DND-41 (cell line): ENCODE data around the gene PLXNC1.

ENCODE experiments used
- ATAC-seq: fragments of 200-7000 bp; cut with Tn5 transposase; 3 replicates; pipeline ENCODE4 v1.9.1; 2021; ENCODE audit warnings: low read depth; ENCODE audit not compliant: insufficient read depth
- DNase-seq: peaks from one replicate; pipeline ENCODE4 v3.0.0-alpha.2; 2020
- H2AFZ ChIP-seq: 2 replicates; pipeline ENCODE4 v1.6.0; 2012; ENCODE audit warnings: low read depth, low read length
- H3K27ac ChIP-seq: 2 replicates; pipeline ENCODE4 v1.5.1; 2012; ENCODE audit warnings: low read length, inconsistent platforms
- H3K27me3 ChIP-seq: fragments of 200-600 bp; sonication (generic); 2 replicates; pipeline ENCODE4 v1.6.0; 2012; ENCODE audit warnings: low read length, mild to moderate bottlenecking, inconsistent platforms; ENCODE audit not compliant: insufficient read depth, poor library complexity
- H3K36me3 ChIP-seq: 2 replicates; pipeline ENCODE4 v1.5.1; 2012; ENCODE audit warnings: low read length, inconsistent platforms; ENCODE audit not compliant: insufficient read depth
- H3K4me1 ChIP-seq: 2 replicates; pipeline ENCODE4 v1.5.1; 2012; ENCODE audit warnings: mild to moderate bottlenecking, low read length; ENCODE audit not compliant: insufficient read depth
- H3K4me2 ChIP-seq: 2 replicates; pipeline ENCODE4 v1.6.0; 2012; ENCODE audit warnings: mild to moderate bottlenecking, moderate library complexity, low read length, inconsistent platforms; ENCODE audit not compliant: insufficient read depth
- H3K4me3 ChIP-seq, 2 experiments: fragments of 200-600 bp in 1 of 2; shearing (Covaris generic) in 1 of 2; 2 replicates each; pipeline ENCODE4 v1.5.1; 2012 to 2016; ENCODE audit warnings: inconsistent platforms in 2 of 2, low read length in 2 of 2, mild to moderate bottlenecking in 2 of 2, low read depth in 1 of 2, moderate library complexity in 1 of 2
- H3K79me2 ChIP-seq: 2 replicates; pipeline ENCODE4 v1.6.0; 2012; ENCODE audit warnings: low read length, inconsistent platforms; ENCODE audit not compliant: insufficient read depth
- H3K9ac ChIP-seq: 2 replicates; pipeline ENCODE4 v1.6.0; 2012; ENCODE audit warnings: low read depth, mild to moderate bottlenecking, inconsistent platforms, low read length, moderate library complexity
- H3K9me3 ChIP-seq: 2 replicates; pipeline ENCODE4 v1.5.1; 2012; ENCODE audit warnings: low read length, moderate library complexity, mild to moderate bottlenecking, inconsistent platforms; ENCODE audit not compliant: insufficient read depth, severe bottlenecking
- H4K20me1 ChIP-seq: 2 replicates; pipeline ENCODE4 v1.6.0; 2012; ENCODE audit warnings: low read length; ENCODE audit not compliant: insufficient read depth
- EZH2 ChIP-seq: IDR thresholded peaks from 3 replicates; pipeline ENCODE4 v1.6.1; 2012; ENCODE audit warnings: borderline replicate concordance, low read depth, mild to moderate bottlenecking, moderate library complexity, low read length, inconsistent platforms; ENCODE audit not compliant: severe bottlenecking
- TF ChIP-seq, protein P1 (sequence below): IDR thresholded peaks from 2 replicates; pipeline ENCODE4 v1.5.1; 2012; ENCODE audit warnings: borderline replicate concordance, low read length, moderate library complexity, mild to moderate bottlenecking; ENCODE audit not compliant: poor library complexity, severe bottlenecking; ENCODE audit errors: extremely low read depth

The PLXNC1 gene

DNA sequence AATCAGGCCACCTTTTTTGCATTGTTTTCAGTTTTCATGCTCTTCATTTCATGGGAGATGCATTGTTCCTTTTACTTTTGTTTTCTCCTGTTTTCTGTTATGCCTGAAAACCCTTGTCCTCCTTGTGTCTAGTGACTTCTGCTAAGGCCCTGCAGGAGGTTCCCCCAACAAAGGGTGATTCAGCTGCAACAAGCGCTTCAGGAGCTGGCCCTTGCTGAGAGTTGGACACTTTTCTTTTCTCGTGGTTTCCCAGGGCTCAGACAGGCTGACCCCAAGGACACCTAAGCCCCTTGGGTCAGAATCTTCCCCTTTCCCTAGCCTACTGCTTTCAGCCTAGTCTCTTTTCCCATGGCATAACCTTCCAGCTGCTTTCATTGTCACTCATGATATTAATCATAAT lies 98.9 kb downstream of the PLXNC1 start:
- no peak for DNase-seq
- ATAC-seq = no peak

GRCh38 chr12:94248582-94248981 lies 100.2 kb downstream of the PLXNC1 start:
- H3K4me2 ChIP-seq = no peak overlapping the region
- H3K4me1 ChIP-seq = peaks cover 10% of the 10 kb centered on the region
- no peaks in the 10 kb centered on the region for H3K36me3 ChIP-seq
- H3K9ac ChIP-seq = no peak overlapping the region
- H3K79me2 ChIP-seq = no peaks in the 10 kb centered on the region
- no peaks in the 10 kb centered on the region for H4K20me1 ChIP-seq
- H2AFZ ChIP-seq = no peak overlapping the region
- ATAC-seq = no peak
- TF ChIP-seq EZH2 = no peak
- TF ChIP-seq, protein P1, sequence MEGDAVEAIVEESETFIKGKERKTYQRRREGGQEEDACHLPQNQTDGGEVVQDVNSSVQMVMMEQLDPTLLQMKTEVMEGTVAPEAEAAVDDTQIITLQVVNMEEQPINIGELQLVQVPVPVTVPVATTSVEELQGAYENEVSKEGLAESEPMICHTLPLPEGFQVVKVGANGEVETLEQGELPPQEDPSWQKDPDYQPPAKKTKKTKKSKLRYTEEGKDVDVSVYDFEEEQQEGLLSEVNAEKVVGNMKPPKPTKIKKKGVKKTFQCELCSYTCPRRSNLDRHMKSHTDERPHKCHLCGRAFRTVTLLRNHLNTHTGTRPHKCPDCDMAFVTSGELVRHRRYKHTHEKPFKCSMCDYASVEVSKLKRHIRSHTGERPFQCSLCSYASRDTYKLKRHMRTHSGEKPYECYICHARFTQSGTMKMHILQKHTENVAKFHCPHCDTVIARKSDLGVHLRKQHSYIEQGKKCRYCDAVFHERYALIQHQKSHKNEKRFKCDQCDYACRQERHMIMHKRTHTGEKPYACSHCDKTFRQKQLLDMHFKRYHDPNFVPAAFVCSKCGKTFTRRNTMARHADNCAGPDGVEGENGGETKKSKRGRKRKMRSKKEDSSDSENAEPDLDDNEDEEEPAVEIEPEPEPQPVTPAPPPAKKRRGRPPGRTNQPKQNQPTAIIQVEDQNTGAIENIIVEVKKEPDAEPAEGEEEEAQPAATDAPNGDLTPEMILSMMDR = no peak
- no peak overlapping the region for H3K27ac ChIP-seq
- DNase-seq = no peak
- H3K4me3 ChIP-seq = no peak overlapping the region
- H3K27me3 ChIP-seq = no peaks in the 10 kb centered on the region
- no peaks in the 10 kb centered on the region for H3K9me3 ChIP-seq

More for the DNA sequence above, 98.9 kb downstream of the PLXNC1 start:
- Histone ChIP-seq H4K20me1 (no peaks in the 10 kb centered on the region), H3K9me3 (no peaks in the 10 kb centered on the region), H3K36me3 (no peaks in the 10 kb centered on the region), H3K4me2 (no peak overlapping the region), H3K4me1 (peaks cover 10% of the 10 kb centered on the region), H3K27me3 (no peaks in the 10 kb centered on the region), H2AFZ (no peak overlapping the region), H3K4me3 (no peak overlapping the region), H3K79me2 (no peaks in the 10 kb centered on the region), H3K27ac (no peak overlapping the region), H3K9ac (no peak overlapping the region)
- TF ChIP-seq, protein P1 = no peak
- no peak for TF ChIP-seq EZH2

DNA sequence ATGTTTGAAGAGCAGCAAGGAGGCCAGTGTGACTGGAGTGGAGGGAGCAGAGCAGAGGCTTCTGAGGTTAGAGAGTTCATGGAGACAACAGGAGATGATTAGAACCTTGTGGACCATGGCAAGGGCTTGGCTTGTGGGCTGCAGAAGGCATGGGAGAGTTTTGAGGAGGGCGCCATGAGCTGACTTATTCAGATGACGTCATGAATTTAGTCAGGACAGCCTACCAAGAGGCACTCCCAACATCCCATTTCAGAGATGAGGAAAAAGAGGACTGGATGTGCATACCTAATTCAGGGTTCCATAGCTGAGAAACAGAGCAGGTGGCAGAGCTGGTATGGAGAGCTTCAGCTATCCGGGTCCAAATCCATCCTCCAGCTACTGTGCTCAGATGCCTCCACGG lies 101.8 kb downstream of the PLXNC1 start:
- H3K4me1 ChIP-seq = peaks cover 1% of the 10 kb centered on the region
- H3K9ac ChIP-seq = no peak overlapping the region
- TF ChIP-seq, protein P1 = no peak
- no peaks in the 10 kb centered on the region for H3K36me3 ChIP-seq
- no peak overlapping the region for H3K27ac ChIP-seq
- H4K20me1 ChIP-seq = no peaks in the 10 kb centered on the region
- H3K4me3 ChIP-seq = no peak overlapping the region
- no peak for ATAC-seq
- no peaks in the 10 kb centered on the region for H3K9me3 ChIP-seq
- no peaks in the 10 kb centered on the region for H3K79me2 ChIP-seq
- DNase-seq = no peak
- H2AFZ ChIP-seq = no peak overlapping the region
- H3K4me2 ChIP-seq = no peak overlapping the region
- no peaks in the 10 kb centered on the region for H3K27me3 ChIP-seq

DNA sequence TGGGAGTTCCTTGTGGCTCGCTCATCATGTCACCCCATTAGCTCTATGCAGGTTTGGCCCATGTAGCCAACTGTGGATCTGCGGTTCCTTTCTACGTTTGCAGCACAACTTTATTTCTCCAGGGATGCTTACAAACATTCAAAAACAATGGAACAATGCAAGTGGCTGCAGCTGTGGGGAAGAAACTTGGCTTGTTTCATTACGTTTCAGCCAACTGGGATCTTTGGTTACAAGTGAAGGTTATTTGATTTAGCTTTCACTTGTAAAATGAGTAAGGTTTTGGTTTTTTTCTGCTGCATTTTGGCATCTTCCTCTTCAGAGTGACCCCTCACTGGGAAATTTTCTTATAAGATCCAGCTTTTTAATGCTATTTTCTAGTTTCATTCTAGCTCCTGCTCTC lies 105.9 kb downstream of the PLXNC1 start:
- no peaks in the 10 kb centered on the region for H3K4me1 ChIP-seq
- no peaks in the 10 kb centered on the region for H3K79me2 ChIP-seq
- H2AFZ ChIP-seq = no peak overlapping the region
- H3K4me2 ChIP-seq = no peak overlapping the region
- no peak overlapping the region for H3K27ac ChIP-seq
- H3K9ac ChIP-seq = no peak overlapping the region
- H3K27me3 ChIP-seq = no peaks in the 10 kb centered on the region
- H4K20me1 ChIP-seq = no peaks in the 10 kb centered on the region
- DNase-seq (no peak), ATAC-seq (no peak)
- H3K9me3 ChIP-seq = no peaks in the 10 kb centered on the region
- no peak overlapping the region for H3K4me3 ChIP-seq
- H3K36me3 ChIP-seq = no peaks in the 10 kb centered on the region
- no peak for TF ChIP-seq EZH2
- TF ChIP-seq, protein P1 = no peak
